Measurements from ENCODE around the gene ZNF512B. TPM values are rescaled to one million over a fixed set of nuclear protein-coding genes. Genes with fewer than 3 reads are reported as not detected.

The ZNF512B gene
- total RNA-seq, 1 donor from 2014 or later = 17.6 TPM

DNA sequence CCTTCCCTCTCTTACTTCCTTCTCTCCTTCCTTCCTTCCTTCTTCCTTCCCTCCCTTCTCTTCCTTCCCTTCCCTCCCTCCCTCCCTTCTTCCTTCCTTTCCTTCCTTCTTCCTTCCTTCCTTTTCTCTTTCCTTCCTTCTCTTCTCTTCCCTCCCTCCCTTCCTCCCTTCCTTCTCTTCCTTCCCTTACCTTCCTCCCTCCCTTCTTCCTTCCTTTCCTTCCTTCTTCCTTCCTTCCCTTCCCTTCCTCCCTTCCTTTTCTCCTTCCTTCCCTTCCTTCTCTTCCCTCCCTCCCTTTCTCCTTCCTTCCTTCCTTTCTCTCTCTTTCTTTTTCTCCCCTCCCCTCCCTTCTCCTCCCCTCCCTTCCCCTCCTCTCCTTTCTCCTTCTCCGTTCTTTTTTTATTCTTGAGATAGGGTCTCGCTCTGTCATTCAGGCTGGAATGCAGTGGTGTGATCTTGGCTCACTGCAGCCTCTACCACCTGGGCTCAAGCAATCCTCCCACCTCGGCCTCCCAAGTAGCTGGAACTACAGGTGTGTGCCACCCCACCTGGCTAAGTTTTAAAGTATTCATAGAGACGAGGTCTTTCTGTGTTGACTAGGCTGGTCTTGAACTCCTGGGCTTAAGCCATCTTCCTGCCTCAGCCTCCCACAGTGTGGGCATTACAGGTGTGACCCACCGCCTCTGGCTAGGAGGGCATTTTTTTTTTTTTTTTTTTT is 1.1 kb upstream of the ZNF512B start:
- no peaks in the 10 kb centered on the region for H3K9me3 ChIP-seq
- TF ChIP-seq, protein P1, sequence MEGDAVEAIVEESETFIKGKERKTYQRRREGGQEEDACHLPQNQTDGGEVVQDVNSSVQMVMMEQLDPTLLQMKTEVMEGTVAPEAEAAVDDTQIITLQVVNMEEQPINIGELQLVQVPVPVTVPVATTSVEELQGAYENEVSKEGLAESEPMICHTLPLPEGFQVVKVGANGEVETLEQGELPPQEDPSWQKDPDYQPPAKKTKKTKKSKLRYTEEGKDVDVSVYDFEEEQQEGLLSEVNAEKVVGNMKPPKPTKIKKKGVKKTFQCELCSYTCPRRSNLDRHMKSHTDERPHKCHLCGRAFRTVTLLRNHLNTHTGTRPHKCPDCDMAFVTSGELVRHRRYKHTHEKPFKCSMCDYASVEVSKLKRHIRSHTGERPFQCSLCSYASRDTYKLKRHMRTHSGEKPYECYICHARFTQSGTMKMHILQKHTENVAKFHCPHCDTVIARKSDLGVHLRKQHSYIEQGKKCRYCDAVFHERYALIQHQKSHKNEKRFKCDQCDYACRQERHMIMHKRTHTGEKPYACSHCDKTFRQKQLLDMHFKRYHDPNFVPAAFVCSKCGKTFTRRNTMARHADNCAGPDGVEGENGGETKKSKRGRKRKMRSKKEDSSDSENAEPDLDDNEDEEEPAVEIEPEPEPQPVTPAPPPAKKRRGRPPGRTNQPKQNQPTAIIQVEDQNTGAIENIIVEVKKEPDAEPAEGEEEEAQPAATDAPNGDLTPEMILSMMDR (IDR thresholded peaks at IDR 0.05) = no peak
- no peak for DNase-seq
- intact Hi-C loops (cut with DNase I) = loop anchor here (5.0 kb wide), 1 partner anchor 434 kb away; the partner anchor contains the start of gene PTK6
- H3K4me3 ChIP-seq = no peak overlapping the region
- no peaks in the 10 kb centered on the region for H3K27me3 ChIP-seq
- H3K4me1 ChIP-seq = peaks cover 26% of the 10 kb centered on the region
- peak overlapping the region; percentile 17 for H3K27ac ChIP-seq
- no peak for ATAC-seq
- H3K36me3 ChIP-seq = peaks cover 19% of the 10 kb centered on the region

DNA sequence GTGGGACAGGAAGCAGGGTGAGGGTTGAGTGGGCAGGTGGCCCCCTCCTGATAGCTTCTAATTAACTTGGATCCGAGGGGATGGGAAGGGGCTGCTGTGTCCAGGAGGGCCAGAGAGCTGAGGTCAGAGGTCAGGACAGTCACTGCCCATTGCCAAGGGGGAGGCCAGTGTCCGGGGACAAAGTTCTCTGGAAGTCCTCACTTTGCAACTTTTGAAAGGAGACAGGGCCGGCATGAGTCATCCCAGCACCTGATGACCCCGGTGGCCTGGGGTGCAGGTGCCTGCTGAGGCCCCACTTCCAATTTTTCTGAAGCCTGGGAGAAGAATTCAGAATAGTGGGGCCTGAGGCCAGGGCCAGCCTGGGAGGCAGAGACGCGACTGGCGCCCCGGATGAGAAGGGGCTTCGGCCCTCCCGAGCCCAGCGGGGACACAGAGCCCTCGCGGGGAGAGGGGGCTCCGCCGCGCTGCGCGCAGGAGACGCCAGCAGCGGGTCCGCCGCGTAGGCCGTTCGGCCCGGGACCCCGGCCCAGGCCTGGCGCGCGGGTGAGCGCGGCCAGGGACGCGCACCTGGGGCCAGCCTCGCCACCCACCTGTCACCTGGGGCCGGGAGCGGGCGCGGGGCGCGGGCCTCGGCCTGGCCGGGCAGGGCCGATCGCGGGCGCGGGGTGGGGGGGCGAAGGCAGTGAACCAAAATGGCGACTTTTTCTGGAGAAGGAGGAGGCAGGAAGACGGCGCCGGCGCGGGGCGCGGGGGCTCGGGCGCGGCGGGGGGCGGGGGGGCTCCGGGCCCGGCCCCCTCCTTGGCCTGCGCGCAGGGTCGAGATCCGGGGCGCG is 586 bp downstream of the ZNF512B start:
- Histone ChIP-seq H3K9me3 (no peaks in the 10 kb centered on the region), H3K27me3 (no peaks in the 10 kb centered on the region), H3K27ac (peak overlapping the region; percentile 70), H3K4me1 (peaks cover 26% of the 10 kb centered on the region), H3K4me3 (peak overlapping the region; percentile 65), H3K36me3 (peaks cover 19% of the 10 kb centered on the region)
- ATAC-seq (no peak), DNase-seq (peak; percentile 76)
- TF ChIP-seq, protein P1 (IDR thresholded peaks at IDR 0.05) = no peak
- intact Hi-C loops (cut with DNase I) = no loop called here

DNA sequence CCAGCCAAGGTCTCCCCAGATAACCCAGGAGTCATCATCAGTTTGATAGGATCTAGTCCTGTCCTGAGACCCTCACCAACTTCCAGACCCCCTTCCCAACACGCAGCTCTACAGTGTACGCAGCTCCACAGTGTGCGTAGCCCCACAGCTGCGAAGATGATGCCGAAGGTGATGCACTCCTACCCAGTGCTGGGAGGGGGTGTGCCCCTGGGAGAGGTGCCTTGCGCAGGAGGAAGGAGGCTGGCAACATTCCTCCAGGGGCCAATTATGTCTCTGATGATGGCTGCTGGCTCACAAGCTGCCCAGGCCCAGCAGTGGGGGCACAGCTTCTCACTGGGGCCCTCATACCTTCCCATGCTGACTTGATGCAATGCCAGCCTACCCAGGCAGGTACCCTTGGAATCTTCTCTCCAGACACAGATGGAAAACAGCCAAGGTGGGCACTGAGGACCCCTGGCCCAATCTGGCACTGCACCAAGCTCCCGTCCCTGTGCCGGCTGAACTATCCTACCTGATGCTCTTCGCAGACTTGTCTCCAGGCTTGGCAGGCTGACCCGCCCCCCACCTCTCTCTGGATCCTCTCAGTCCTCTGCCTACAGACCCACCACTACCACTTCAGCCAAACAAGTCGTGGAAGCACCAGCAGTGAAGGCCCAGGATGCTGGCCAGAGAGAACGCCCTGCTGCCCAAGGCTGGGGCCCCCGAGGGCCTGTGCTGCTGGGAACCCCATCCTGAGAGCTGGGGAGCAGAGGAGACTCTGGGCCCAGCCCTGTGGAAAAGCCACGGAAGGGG is 1.4 kb downstream of the ZNF512B start:
- no peaks in the 10 kb centered on the region for H3K9me3 ChIP-seq
- no peak for DNase-seq
- H3K27me3 ChIP-seq = no peaks in the 10 kb centered on the region
- H3K4me3 ChIP-seq = peak overlapping the region; percentile 65
- peaks cover 21% of the 10 kb centered on the region for H3K4me1 ChIP-seq
- intact Hi-C loops (cut with DNase I) = no loop called here
- TF ChIP-seq, protein P1 (IDR thresholded peaks at IDR 0.05) = no peak
- ATAC-seq = no peak
- peak overlapping the region; percentile 70 for H3K27ac ChIP-seq
- H3K36me3 ChIP-seq = peaks cover 26% of the 10 kb centered on the region

DNA sequence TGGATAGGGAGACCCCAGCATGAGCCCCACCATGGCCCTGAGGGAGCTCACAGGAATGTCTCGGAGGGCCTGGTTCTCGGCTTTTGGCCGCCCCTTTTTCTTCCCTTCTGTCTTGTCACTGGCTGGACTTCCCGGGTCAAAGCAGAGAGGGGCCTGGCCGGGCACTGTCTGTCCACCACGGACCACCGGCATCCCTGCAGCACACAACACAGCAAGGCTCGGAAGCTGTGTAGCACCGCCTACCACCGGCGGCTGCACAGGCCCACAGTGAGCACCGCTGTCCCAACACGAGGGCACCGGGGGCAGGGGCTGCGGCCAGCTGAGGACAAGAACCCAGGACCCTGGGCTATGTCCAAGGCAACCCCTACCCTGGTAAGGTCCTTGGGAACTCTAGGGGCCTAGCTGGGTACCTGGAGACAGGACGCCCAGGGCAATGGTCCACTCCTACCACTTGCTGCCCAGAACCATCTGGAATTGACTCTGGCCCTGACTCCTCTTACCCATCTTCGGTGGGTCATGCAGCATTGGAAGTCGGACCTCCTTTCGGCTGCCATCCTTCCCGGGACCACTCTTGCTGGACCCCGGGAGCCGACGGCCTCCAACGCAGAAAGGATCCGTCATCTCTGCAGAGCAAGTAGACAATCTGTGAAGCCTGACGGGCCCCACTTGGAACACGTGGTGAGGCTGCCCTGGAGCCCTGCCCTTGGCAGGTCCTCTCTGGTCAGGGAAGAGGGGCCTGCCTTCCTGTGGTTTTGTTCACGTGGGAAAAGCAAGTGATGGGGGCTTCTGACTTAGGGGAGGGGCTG is 2.2 kb downstream of the ZNF512B start:
- H3K27me3 ChIP-seq = no peaks in the 10 kb centered on the region

More for the DNA sequence above, 2.2 kb downstream of the ZNF512B start:
- Histone ChIP-seq H3K27ac (no peak overlapping the region), H3K9me3 (no peaks in the 10 kb centered on the region), H3K4me1 (peaks cover 19% of the 10 kb centered on the region), H3K36me3 (peaks cover 33% of the 10 kb centered on the region), H3K4me3 (no peak overlapping the region)
- TF ChIP-seq, protein P1 (IDR thresholded peaks at IDR 0.05) = no peak
- intact Hi-C loops (cut with DNase I) = no loop called here
- ATAC-seq (no peak), DNase-seq (no peak)
